Thyroid gland (tissue), 4 donors: ENCODE measurements around the gene ASB10.

Experiments used
- CTCF ChIP-seq, 6 experiments: fragments of 200-600 bp in 3 of 6; fragments of 450-650 bp in 3 of 6; sonication (generic) in 3 of 6; IDR thresholded peaks; one replicate each; pipeline ENCODE4 v1.5.1; 2016 to 2019; ENCODE audit warnings: antibody characterized with exemption in 6 of 6, mild to moderate bottlenecking in 2 of 6, inconsistent platforms in 1 of 6, moderate library complexity in 1 of 6
- POLR2A ChIP-seq, 2 donors: fragments of 450-650 bp; IDR thresholded peaks; one replicate each; pipeline ENCODE4 v1.6.1; 2017; ENCODE audit warnings: antibody characterized with exemption in 2 of 2, mild to moderate bottlenecking in 2 of 2, moderate library complexity in 1 of 2

DNA sequence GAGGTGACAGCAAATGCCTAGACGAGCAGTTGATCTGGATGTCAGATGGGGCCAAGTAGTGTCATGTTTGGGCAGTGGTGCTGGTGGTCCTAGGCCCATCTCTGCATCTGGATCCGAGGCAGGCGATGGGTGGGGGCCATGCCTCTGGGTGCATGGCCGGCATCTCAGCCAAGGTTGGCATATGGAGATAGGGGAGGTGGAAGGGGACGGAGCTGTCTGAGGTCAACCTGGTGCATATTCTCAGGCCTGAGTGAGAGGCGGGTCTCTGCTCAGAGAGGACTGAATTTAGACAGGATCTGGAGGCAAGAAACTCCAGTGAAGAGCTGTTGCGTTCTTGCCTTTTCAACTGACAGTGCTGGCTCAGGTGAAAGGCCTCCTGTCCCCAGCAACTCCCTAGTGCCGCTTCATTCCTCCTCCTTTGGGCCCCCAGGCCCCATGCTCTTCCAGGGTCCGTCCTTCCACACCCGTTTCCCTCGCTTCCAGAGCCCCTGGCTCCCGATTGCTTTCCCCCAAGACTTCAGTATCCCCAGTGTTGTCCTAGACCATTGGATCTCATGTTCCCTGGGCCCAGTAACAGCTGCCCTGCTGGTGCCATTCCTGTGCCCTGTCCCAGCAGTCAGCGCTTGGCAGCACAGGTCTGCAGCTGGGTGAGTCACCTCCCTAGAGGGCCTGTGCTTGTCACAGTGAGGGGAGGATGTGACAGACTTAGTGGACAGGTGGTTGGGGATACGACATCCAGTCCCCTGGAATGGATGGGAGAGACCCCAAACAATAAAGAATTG is 52.1 kb downstream of the ASB10 start:
- TF ChIP-seq CTCF (IDR thresholded peaks at IDR 0.05), result no peak
- TF ChIP-seq POLR2A (IDR thresholded peaks at IDR 0.05), result no peak
